ENCODE data around the gene HCK.

GRCh38 chr20:32012159-32012688, 39.8 kb upstream of the HCK start:
- TF ChIP-seq EZH2phosphoT487 (IDR thresholded peaks at IDR 0.05; ENCODE audit: low read length) (no peak), CTCF (IDR thresholded peaks at IDR 0.05; ENCODE audit: low read length) (no peak), EZH2 (optimal IDR thresholded peaks at IDR 0.05; ENCODE audit: low read depth, low read length) (no peak)
